ENCODE data around the gene GADD45G.

- TF ChIP-seq YY1 (IDR thresholded peaks at IDR 0.05; ENCODE audit: insufficient read depth, insufficient read length) (no peak), ZNF274 (IDR thresholded peaks at IDR 0.05; ENCODE audit: low read depth, low read length) (no peak), SUZ12 (IDR thresholded peaks at IDR 0.05; ENCODE audit: extremely low read depth, insufficient read depth, insufficient read length) (no peak)
Measured at GRCh38 chr9:89612566-89613278, 7.9 kb downstream of the GADD45G start.
